HG03521 (cell line): Measurements from ENCODE around the gene ZP4.
"Not testable (repeated sequence)": the region's sequence is repeated elsewhere in the genome, so short reads cannot be mapped to it uniquely, and the experiment has no call there.

Experiments used
- ATAC-seq: cut with Tn5 transposase; IDR thresholded peaks from one replicate; pipeline ENCODE4 v1.9.1; 2021; ENCODE audit warnings: mild to moderate bottlenecking, moderate library complexity; ENCODE audit not compliant: unreplicated experiment

Gene ZP4

DNA sequence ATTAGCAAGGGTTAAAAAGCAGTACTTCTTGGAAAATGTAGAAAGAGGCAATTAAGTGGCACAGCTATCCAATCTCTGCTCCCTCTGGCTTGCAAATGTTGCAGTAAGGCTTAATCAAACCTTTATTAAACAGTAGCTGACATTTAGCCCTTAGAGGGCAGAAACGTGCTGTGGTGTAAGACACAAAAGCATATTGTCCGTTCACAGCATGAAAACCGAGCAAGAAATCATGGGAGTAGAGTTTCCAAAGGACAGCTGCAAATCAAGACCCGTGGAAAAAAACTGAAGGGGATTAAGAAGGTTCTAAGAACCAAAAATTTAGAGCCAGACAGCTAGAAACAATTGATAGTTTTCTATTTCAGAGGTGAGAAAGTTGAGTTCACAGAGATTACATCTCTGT, 13.1 kb downstream of the ZP4 start:
- no peak for ATAC-seq

DNA sequence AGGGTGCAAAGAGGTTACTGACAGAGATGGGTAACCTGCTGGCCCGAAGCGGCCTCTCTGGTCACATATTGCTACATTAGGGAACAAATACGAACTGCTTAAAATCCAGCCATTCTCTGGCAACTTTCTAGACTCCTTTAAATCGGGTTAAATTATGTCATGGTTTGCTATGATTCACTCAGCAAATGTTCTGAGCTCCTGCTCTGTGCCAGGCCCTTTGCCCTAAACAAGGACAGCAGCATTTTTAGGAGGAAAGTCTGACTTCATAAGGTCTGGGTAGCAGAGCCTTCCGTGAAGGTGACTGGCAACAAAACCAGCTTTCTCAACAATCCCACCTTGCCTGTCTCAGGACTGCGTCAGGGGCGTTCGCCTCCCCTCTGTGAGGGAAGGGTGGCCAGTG, 15.4 kb downstream of the ZP4 start:
- no peak for ATAC-seq

DNA sequence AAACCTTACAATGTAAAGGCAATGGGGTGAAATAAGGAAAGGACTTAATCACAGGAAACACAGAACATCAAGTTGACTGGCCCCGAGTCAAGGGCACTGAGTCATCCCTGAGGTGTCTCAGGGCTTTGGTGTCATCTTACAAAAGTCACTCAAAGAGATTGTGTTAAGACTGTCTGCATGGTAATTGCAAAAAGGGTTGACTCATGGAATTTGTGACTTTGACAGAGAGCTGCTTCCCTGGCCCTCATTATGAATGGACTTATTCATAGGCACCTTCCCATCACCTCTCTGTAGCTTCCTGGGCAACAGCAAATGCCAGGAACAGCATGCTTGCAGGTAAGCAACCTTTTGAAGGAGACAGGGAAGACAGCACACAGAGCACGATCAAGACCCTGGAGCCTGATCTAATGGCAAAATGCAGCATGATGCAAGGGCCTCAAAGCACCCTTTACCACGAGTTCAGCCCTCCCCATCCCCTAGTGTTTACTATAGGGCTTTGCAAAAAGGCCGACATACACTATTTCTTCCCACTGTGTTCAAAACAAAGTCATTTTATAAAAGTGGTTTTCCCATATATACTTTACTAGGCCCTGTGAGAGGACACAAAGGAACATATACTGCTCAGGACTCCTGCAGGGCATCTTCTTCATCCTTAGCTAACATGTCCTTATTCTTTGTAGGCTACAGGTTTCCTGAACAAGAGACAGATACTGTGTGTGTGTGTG, 17.1 kb downstream of the ZP4 start:
- ATAC-seq = no peak

DNA sequence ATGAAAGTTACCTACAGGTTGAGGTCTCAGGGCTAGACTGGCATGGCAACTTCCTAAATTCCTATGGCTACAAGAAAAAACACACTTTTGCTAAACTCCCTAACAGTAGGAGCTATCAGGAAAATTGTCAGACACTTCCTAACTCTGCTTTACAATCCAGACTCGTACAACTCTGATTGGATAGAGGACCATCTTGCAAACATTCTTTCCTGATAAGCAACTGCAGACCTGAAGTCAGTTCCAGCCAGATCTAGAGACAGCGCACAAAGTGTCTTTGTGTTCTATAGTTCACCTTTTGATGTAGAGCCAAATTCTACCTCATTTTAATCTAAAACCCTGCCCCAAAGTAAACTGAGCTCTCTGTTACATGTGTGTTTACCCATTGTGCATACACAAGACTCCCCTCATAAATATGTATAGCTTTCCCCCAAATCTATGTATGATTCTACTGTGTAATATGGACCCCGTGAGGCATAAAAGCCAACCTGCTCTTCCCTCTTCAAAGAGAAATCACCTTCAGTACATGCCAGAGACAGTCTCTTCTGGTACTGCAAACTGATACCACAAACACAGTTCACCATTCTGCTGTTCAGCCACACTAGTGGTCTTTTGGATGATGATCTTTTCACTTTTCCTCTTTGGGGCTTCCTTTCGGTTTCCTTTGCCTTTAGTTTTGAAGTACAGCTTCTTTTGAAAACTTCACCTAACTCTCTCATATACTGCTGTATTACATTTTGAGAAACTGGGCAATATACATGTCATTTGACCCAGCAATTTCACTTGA, 21.7 kb downstream of the ZP4 start:
- no peak for ATAC-seq

DNA sequence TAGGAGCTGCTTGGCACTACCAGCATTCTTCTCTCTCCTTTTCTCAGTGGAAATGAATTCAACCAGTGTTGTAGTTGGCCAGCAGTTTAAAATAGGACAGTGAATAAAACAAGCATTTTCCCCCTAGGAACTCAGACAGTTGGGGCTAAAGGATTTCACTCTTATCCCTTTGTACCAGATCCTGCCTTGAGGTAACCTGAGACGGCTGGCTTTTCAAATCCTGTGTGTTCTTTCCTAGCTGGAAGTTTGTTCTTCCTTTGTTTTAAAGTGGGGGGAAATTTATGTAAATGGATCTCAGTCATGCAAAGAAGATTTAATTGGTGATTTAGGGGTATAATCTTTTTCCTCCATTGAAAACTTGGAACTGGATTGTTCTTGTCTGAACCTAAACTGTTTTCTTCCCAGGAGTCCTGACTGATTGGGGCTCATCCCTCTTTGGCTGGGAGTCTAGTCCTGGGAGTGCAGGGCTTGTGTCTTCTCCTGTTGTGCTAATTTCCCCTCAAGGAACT, 23.3 kb downstream of the ZP4 start:
- ATAC-seq = no peak

DNA sequence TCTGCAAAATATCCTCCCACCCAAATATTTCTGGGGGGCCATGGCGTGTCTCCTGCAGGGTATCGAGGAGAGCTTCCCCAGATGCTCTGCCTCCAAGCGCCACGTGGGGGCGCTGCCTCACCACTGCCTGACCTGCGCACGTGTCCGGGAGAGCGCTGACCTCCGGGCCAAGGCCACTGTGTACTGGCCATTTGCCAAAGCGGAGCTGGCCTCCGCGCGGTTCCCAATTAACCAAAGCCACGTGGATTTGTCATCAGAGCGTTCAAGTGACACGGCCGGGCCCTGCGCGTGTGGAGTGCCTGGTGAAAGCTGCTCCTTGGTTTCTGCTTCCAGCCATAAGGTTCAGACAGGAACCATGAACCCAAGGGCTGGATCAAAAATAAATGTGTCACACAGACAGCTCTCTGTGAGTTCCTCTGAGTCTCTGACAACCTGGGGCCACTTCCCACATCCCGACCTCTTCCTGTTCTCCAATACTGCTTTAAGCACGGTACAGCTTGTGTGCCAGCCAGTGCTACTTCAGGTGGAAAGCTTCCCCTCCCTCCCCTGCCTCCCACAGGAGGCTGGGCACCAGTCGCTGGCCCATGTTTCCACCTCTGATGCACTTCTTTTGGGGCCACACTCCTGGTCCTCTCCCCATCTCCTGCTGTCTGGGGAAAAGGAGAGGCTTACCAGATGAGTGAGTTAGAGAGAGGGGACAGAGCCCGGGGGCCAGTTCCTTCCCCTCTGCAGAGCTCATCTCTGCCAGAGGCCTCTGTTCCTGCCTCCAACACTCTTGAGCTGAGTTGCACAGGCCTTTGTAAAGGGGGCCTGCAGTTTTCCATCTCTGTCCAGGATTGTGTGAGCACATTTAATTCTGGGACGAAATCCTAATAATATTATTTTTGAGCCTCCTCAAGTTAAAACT, 26.1 kb downstream of the ZP4 start:
- ATAC-seq = peak; percentile 72

DNA sequence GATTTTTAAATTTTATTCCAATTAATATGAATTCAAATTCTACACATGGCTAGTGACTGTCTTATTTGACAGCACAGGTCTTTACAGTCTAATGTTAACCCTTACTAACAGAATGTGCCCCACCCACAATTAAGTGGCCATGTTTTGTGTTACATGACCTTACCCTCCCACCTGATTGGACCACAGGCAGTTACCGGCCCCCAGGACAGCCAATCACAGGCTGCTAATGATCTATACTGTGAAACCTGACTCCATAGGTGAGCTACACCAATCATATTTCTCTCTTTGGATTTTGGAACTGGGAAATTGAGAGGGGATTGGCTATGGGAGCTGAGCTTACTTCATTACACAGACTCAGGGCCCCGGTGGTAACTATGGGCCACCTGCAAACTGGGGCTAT, 27.5 kb downstream of the ZP4 start:
- no peak for ATAC-seq

DNA sequence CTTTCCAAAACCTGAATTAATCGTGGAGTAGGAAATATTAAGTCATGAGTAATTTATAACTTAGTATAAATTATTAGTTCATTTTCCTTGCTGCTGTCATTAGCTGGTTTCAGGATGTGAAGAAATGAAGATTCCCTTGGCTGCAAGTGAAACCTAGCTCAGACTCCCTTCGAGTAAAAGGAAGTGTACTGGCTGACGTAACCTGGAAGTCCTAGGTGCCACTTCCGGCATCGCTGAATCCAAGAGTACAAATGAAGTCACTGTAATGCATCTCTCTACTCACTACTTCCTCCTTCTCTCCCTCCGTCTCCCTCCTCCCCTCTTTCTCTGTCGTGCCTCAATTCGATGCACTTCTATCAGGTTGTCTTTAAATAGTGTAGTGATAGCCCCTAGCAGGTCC, 28.8 kb downstream of the ZP4 start:
- no peak for ATAC-seq

DNA sequence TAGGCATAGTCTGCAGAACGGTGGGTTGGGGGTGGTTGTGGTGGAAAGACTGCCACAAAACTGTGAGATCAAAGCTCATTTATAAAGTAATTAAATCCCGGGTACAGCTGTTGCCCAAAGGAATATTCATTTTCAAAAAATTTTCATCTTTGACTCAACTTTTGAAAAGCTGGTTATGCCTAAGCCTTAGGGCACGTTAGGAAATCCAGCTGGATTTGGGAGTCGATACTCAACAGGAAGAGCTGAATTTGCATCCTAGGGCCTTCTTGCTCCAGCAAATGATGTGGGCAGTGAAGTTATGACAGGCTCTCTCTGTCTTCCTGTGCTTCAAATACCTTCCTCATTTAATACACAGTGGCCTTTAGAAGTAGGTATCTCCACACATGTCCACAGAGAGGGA, 31.7 kb downstream of the ZP4 start:
- ATAC-seq = no peak

DNA sequence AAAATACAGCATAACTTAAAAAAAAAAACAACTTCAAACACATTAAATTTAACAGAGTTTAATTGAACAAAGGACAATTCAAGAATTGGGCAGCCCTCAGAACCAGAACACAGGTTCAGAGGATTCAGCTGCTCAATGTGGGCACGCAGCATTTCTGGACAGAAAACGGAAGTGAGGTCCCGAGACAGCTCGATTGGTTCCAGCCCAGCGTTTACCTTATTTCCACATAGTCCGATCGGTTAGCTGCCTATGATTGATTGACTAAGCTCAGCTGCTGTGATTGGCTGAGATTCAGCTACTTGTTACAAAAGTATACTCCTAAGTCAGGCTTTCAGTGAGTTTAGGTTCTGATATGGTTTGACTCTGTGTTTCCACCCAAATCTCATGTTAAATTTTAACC, 33.3 kb downstream of the ZP4 start:
- no peak for ATAC-seq

DNA sequence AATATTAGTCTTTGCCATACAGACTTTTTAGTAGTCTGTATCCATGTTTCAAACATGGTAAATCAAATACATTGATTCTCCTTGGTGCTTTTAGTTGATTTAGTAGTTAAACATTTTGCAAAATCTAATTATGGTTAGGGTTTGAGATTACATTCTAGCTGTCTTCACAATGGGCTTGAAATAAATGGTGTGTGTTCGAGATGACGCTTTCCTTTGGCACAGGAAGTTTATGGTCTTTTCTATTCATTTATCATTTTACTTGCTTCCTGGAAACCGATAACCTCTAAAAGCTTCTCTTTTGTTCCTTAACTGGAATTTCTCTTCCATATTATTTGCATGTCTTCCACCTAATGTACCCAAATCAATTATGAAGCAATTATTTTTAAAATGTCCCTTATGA, 38.4 kb downstream of the ZP4 start:
- ATAC-seq = no peak

DNA sequence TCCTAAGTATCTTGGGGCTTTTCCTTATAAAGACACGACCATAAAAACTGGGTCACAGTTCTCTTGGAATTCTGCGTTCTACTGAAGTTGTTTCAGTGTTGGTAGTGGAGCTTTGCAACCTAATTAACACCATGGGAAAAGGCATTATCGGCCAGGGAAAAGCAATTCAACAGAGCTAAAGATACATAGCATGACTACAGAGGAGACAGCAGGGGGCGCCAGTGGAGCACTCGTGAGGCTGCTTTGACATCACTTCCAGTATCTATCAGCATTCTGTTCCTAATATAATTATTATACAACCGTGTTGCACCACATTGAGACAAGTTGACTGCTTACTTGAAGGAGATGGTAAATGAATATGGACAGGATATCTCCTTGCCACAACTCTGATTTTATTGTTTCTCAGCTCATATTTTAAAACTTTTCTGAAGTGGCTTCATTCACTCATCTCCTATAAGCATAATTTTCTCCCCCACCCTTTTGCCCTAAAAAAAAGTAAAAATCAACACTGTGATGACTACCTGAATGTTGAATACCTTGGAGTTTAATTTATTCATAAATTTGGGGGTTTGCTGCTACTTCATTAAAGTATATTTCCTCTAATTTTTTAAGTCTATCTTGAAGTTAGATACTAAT, 39.4 kb downstream of the ZP4 start:
- no peak for ATAC-seq

DNA sequence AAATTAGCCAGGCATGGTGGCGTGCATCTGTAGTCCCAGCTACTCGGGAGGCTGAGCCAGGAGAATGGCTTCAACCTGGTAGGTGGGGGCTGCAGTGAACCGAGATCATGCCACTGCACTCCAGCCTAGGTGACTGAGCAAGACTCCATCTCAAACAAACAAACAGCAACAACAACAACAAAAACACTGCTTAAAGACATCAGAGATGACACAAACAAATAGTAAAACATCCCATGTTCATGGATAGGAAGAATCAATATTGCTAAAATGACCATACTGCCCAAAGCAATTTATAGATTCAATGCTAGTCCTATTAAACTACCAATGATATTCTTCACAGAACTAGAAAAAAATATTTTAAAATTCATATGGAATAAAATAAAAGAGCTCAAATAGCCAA, 47.2 kb downstream of the ZP4 start:
- not testable (repeated sequence) for ATAC-seq

DNA sequence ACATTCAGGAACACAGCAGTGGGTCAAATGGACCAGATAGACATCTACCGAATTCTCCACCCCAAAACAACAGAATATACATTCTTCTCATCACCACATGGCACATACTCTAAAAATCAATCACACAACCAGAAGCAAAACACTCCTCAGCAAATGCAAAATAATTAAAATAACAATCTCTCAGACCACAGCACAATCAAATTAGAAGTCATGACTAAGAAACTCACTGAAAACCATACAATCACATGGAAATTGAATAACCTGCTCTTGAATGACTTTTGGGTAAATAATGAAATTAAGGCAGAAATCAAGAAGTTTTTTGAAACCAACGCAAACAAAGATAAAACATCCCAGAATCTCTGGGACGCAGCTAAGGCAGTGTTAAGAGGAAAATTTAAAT, 49.2 kb downstream of the ZP4 start:
- no peak for ATAC-seq

DNA sequence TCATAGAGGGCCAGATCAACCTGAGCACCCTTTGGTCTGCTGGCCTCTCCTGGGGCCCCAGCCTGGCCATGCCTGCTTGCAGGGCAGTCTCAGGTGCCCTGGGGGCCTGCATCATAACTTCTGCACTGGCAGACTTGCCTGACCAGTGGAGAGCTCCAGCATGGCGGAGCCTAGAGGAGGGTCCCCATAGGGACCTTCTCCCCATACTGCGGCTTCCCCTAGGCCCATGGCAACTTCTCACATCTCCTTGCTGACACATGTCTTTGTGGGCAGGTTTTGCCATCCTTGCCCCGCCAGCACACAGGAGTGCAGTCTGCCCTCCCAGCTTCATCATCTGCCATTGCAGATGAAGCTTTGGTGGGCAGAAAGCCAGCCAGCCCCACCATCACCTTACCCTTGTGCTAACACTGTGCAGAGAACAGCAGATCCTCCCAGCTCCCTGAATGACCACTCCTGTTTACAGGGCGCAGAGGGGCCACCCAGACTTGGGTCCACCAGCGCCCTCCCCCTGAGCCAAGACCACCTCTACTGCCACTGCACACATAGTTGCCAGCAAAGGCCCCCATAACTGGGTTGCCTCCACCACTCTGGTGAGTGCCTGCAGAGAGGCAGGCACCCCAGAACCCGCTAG, 51.7 kb downstream of the ZP4 start:
- ATAC-seq = no peak

DNA sequence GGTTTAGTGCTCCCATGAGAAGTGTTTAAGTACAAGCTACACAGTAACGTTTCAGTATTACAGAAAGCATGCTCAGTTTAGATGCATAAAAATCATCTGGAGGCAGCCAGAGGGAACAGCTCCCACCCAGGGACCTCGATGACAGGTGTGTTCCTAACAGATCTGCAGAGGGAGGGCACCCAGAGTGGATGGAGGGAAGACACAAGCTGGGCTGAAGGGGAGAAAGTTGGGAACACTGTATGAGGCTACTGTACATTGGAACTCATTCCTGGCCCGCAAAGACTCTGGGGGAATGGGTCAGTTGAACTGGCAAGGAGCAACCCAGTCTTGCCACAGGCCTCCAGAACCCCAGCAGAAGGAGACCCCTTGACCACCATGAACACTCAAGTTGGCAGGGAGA, 52.4 kb downstream of the ZP4 start:
- ATAC-seq = no peak

DNA sequence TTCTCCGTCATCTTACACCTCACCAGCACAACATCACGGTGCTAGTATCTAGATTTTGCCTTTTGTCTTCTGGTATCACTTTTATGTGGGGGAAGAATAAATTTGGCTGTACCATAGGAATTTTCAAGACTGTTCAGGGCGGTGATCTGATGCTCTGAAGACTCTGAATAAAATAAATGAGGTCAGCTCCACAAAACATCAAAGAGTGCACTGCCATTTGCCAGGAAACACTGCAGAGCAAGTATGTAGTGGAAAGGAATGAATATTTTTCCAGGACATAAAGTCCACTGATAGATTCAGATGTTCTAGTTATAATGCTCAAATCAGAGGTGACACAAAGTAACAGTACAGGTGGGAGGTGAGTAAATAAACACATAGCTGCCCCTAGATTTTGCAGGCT, 56.3 kb downstream of the ZP4 start:
- ATAC-seq = no peak

DNA sequence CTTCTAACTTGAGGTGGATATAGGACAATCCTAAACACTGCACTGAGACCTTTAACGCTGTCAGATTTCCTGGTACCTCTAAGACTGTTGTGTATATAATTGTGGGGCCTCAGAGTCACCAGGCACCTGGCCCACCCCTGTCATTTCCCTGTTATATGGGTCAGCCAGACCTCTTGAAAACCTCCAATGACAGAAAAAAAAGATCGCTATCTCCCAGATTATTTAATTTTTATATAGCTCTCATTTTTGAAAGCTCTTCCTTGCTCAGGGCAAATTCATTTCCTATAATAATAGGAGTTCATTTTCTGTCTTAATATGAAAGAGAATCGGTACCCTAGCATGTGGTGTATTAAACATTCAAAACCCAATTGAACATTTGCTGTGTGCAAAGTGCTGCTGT, 56.7 kb downstream of the ZP4 start:
- ATAC-seq = no peak

DNA sequence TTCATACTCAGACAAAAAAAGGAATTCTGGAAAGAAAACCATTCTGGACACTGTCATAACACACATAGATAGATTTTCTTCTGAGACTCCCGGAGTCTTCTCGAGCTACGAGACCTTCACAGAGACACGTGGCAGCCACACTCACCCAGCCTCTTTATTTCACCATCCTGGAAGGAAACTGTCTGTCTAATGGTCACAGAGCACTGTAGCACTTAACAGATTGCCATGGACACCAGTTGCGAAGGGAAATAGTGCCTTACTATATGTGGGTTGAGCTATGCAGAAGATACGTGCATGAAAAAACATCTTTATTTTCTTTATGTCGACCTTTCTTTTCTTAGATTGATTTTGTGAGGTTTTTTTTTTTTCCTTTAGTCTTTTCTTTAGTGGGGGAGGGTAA, 57.9 kb downstream of the ZP4 start:
- ATAC-seq = no peak
